ENCODE data around the gene FLYWCH1. TPM values are rescaled to one million over a fixed set of nuclear protein-coding genes. Genes with fewer than 3 reads are reported as not detected.

The FLYWCH1 gene
- total and polyA plus RNA-seq, 2 donors (not counting 3 experiments of a cell fraction or from before 2014, with no cell fraction given), result 32.0 to 51.2 TPM

GRCh38 chr16:2963723-2964474 lies 52.2 kb downstream of the FLYWCH1 start, which contains the start of gene KREMEN2:
TSS of gene KREMEN2 (plus strand) at chr16:2964275. CDS start at chr16:2964521, 246 bp downstream.
- no peak within 1 kb of the TSS for H3K9ac ChIP-seq (replicated peaks; ENCODE audit: extremely low read depth, insufficient read depth, low read length)
- POLR2A ChIA-PET, result no interaction called here
- no peaks in the 10 kb centered on the region for H3K36me3 ChIP-seq (ENCODE audit: control insufficient read depth in 2 of 2, extremely low read depth in 1 of 2, insufficient read depth in 2 of 2, low read length in 2 of 2)
- peaks cover 10% of the 10 kb centered on the region for H3K4me1 ChIP-seq (ENCODE audit: control insufficient read depth, extremely low read depth, insufficient read depth, low read length)
- FAIRE-seq, result no peak
- no peak for DNase-seq (ENCODE audit: low read depth, low spot score)
- H3K4me2 ChIP-seq (ENCODE audit: insufficient read depth, low read length), result no peak within 1 kb of the TSS
- no peak within 1 kb of the TSS for H3K4me3 ChIP-seq (replicated peaks in 1 of 3; ENCODE audit: insufficient read depth in 1 of 3, low read depth in 1 of 3, low read length in 3 of 3)
- dilution Hi-C loops (cut with MboI; ENCODE audit: extremely low pct_ligation_motif_present, low sequenced_read_pairs) (no loop called here), intact Hi-C loops (cut with micrococcal nuclease) (no loop called here)
- H3K27me3 ChIP-seq (ENCODE audit: control insufficient read depth in 2 of 2, insufficient read depth in 2 of 2, low read length in 2 of 2), result peaks cover 29 to 55% of the 10 kb centered on the region in 2 experiments
- no peak within 1 kb of the TSS for H2AFZ ChIP-seq (ENCODE audit: low read depth, low read length)
- no peaks in the 10 kb centered on the region for H3K9me3 ChIP-seq (replicated peaks; ENCODE audit: control insufficient read depth, insufficient read depth, low read length)
- no peaks in the 10 kb centered on the region for H3K9me1 ChIP-seq (replicated peaks; ENCODE audit: control insufficient read depth, extremely low read depth, insufficient read depth, low read length)
- H3K27ac ChIP-seq (ENCODE audit: insufficient read depth, low read depth, low read length), result no peak within 1 kb of the TSS
- BruUV-seq (replicated peaks), result no TSS peak
- no peaks in the 10 kb centered on the region for H3K79me2 ChIP-seq (ENCODE audit: control insufficient read depth, insufficient read depth, low read length)
- no peaks in the 10 kb centered on the region for H4K20me1 ChIP-seq (replicated peaks; ENCODE audit: control insufficient read depth, extremely low read depth, insufficient read depth, low read length)
- CTCF ChIA-PET, result no interaction called here
- TF ChIP-seq GATA2 (IDR thresholded peaks at IDR 0.05; ENCODE audit: insufficient read depth, insufficient read length, low read depth, low read length) (no peak), EZH2 (IDR thresholded peaks at IDR 0.05; ENCODE audit: borderline replicate concordance, low read depth, low read length, severe bottlenecking) (peak; percentile 97)

DNA sequence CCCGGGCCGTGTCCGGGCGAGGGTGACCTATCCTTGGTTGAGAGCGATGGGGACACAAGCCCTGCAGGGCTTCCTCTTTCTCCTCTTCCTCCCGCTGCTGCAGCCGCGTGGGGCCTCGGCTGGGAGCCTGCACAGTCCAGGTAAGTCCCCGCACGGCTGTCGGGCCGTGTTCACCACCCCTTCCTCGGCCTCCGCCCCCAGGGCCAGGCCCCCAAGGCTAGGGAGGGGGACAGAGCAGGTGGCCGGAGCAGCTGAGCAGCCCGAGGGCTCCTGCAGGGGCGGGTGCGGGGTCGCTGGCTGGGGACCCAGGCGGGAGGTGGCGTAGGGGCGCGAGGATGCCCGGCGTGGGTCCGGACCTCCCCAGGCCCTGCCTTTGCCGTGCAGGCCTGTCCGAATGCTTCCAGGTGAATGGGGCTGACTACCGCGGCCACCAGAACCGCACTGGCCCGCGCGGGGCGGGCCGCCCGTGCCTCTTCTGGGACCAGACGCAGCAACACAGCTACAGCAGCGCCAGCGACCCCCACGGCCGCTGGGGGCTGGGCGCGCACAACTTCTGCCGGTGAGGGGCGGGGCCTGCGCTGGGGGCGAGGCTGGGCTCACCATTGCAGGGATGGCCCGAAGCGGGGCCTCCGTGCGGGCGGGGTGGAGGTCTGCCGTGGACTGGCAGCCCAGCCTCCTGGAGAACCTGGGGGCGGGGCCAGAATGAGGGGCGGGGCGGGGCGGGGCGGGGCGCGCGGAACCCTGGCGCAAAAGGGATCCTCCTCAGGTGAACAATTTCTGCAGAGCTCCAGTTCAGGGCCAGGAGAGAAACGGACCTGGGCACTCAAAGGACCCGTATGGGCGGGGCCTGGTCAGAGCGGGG lies 53.0 kb downstream of the FLYWCH1 start:
- FAIRE-seq, result no peak
- no peak overlapping the region for H3K27ac ChIP-seq (ENCODE audit: insufficient read depth, low read depth, low read length)
- intact Hi-C loops (cut with micrococcal nuclease), result no loop called here

More for the DNA sequence above, 53.0 kb downstream of the FLYWCH1 start:
- dilution Hi-C loops (cut with MboI; ENCODE audit: extremely low pct_ligation_motif_present, low sequenced_read_pairs), result no loop called here
- Histone ChIP-seq H3K4me3 (replicated peaks in 1 of 3; ENCODE audit: insufficient read depth in 1 of 3, low read depth in 1 of 3, low read length in 3 of 3) (no peak overlapping the region), H3K36me3 (ENCODE audit: control insufficient read depth in 2 of 2, extremely low read depth in 1 of 2, insufficient read depth in 2 of 2, low read length in 2 of 2) (no peaks in the 10 kb centered on the region), H2AFZ (ENCODE audit: low read depth, low read length) (no peak overlapping the region), H3K79me2 (ENCODE audit: control insufficient read depth, insufficient read depth, low read length) (peaks cover 3% of the 10 kb centered on the region), H3K9me1 (replicated peaks; ENCODE audit: control insufficient read depth, extremely low read depth, insufficient read depth, low read length) (no peaks in the 10 kb centered on the region), H3K27me3 (ENCODE audit: control insufficient read depth in 2 of 2, insufficient read depth in 2 of 2, low read length in 2 of 2) (peaks cover 29 to 55% of the 10 kb centered on the region in 2 experiments), H3K4me1 (ENCODE audit: control insufficient read depth, extremely low read depth, insufficient read depth, low read length) (peaks cover 10% of the 10 kb centered on the region), H3K4me2 (ENCODE audit: insufficient read depth, low read length) (no peak overlapping the region), H3K9me3 (replicated peaks; ENCODE audit: control insufficient read depth, insufficient read depth, low read length) (no peaks in the 10 kb centered on the region), H4K20me1 (replicated peaks; ENCODE audit: control insufficient read depth, extremely low read depth, insufficient read depth, low read length) (no peaks in the 10 kb centered on the region), H3K9ac (replicated peaks; ENCODE audit: extremely low read depth, insufficient read depth, low read length) (no peak overlapping the region)
- TF ChIP-seq, protein P1, sequence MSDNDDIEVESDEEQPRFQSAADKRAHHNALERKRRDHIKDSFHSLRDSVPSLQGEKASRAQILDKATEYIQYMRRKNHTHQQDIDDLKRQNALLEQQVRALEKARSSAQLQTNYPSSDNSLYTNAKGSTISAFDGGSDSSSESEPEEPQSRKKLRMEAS (IDR thresholded peaks at IDR 0.05; ENCODE audit: insufficient read depth, insufficient read length), result no peak
- TF ChIP-seq EZH2 (IDR thresholded peaks at IDR 0.05; ENCODE audit: borderline replicate concordance, low read depth, low read length, severe bottlenecking), result peak; percentile 91
- DNase-seq (ENCODE audit: low read depth, low spot score), result no peak
- ChIA-PET POLR2A (no interaction called here), CTCF (no interaction called here)
- BruUV-seq (replicated peaks), result no TSS peak

All from endothelial cell of umbilical vein (primary cell).